Stimulated activated CD8-positive, alpha-beta memory T cell treated with anti-CD3 and anti-CD28 coated beads, Interleukin-4, amount 100 ng/mL, for 4 hours (primary cell): ENCODE measurements around the gene TOPBP1.
"Not testable (repeated sequence)": the region's sequence is repeated elsewhere in the genome, so short reads cannot be mapped to it uniquely, and the experiment has no call there.

Experiments
- DNase-seq, 2 donors: peaks; one replicate each; pipeline ENCODE4 v3.0.0-alpha.2; 2020; ENCODE audit warnings: low read depth in 2 of 2, low spot score in 1 of 2

The TOPBP1 gene

GRCh38 chr3:133661454-133662277 is at the start of gene TOPBP1:
TSS of gene TOPBP1 (minus strand) at chr3:133661941. CDS start at chr3:133661127, 814 bp downstream.
- peak; percentile 72 to 77 for DNase-seq

DNA sequence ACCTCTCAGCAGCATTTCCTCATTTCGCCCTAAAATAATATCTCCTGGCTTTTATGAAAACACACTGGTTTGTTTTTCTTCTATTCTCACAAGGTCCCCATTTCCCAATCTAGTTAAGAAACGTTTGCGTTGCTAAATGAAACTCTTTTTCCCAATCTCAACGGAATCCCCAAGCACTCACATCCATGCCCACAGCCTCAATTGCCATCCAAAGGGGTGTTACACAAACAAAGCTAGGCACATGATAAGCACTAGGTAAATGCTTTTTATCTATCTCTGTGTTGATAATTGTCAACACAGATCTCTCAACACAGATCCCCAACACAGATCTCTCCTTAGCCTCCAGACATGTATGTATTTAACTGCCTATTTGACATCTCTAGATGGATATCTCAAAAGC is 49.3 kb upstream of the TOPBP1 start:
- no peak for DNase-seq

DNA sequence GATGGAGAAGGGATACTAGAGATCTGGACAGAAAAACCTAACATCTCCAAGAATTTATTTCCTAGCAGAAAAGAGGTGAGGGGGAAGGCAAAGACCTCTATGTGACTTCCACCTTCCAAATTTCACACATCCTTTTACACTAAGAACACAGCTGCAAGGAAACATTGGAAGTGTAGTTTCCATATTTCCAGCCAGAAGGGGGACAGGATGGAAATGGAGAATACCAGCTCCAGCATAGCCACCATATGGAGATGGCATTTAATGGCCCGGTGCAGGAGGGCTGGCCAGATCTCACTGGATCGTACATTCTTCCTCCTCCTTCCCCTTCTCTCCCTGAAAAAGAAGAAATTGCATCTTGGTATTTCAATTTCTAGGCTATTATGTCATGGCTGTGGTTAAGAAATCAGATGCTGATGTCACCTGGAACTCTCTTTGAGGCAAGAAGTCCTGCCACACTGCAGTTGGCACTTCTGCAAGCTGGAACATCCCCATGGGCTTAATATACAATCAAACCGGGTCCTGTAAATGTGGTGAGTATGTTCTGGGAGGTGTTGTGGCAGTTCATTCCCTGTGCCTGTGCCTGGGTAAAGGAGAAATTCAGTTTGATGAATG is 47.5 kb upstream of the TOPBP1 start:
- no peak for DNase-seq

- DNase-seq, result no peak
Observed at GRCh38 chr3:133706033-133706432, 44.3 kb upstream of the TOPBP1 start.

- no peak for DNase-seq
Observed at GRCh38 chr3:133703915-133704314, 42.2 kb upstream of the TOPBP1 start.

DNA sequence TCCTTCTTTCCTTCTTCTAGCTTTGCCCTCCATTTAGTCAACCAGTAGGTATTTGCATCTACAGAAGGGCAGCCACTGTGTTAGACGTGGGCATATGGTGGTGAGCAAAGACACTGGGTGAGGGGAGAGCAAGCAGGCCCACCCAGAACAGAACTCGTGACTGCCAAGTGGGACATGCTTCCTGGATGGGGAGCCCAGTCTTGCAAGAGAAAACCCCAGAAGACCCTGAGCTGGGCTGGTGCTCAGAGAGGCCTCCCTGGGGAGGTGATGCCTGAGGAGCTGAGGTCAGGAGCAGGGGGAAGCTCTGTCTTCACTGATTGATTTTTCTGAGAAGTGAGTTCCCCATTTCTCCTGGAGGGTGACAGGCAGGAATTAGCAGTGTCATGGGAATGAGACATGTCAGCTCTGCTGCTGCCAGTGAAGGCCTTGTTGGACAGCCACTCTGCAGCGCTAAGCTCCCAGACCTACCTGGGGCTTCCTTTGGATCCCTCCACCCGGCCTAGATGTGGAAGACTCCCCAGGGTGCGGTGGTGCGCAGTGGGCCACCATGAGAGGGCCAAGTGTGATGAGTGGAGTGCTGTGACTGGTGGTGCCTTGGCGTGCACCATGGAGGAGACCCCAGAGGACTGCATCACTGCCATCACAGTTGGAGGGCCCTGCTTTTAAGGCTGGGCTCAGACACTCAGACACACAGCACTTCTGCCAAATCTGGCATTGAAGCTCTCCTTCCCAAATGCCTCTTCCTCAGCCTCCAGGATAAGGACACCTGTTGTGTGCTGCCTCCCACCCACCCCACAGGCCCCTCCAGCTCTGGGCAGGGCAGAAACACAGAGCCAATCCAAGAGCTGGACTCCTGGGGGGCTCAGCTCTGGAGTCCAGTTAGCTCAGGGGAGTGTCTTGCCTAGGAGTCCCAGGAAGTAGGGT is 40.0 kb upstream of the TOPBP1 start:
- no peak for DNase-seq

- DNase-seq, result no peak
Observed at GRCh38 chr3:133700351-133700750, 38.6 kb upstream of the TOPBP1 start.

DNA sequence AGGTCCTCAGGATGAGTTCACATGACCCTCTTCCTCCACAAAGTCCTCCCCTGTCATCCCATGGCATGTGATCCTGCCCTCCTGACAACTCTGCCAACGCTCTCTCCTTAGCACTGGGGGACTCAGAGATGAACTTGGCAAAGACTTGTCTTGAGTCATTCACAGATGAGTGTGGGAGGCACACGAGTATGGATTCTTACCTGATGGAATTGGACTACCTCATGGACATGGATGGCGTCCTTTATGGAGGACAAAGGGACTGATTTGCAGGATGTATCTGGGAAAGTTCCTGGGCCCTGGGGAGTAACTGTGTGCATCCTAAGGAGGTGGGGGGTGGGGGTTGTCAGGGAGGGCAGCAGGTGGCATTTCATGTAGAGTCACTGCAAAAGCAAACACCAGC is 38.2 kb upstream of the TOPBP1 start:
- no peak for DNase-seq

GRCh38 chr3:133699467-133699866 is 37.7 kb upstream of the TOPBP1 start:
- no peak for DNase-seq

GRCh38 chr3:133697960-133698359 is 36.2 kb upstream of the TOPBP1 start:
- no peak for DNase-seq

GRCh38 chr3:133695560-133696171 is 33.9 kb upstream of the TOPBP1 start:
- no peak for DNase-seq

GRCh38 chr3:133694288-133695268 is 32.8 kb upstream of the TOPBP1 start:
- DNase-seq, result no peak

DNA sequence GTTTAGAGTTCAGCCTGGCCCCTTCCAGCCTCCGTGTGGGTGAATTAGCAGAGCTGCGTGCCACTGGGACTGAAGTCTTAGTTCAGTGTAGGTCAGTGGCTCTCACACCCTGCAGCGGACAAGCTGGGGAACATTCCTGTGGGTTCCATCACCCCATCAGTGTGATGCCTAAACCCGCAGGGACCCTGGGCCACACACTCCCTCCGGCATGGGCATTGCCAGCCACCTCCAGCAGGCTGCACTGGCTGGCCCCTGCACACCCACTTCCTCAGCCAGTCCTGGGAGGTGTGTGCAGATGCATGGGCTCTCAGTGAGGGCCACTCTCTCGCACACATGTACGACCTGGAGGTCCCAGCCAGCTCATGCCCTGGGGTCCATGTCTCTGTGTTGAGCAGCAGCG is 32.1 kb upstream of the TOPBP1 start:
- DNase-seq, result no peak

GRCh38 chr3:133692759-133693158 is 31.0 kb upstream of the TOPBP1 start:
- no peak for DNase-seq

DNA sequence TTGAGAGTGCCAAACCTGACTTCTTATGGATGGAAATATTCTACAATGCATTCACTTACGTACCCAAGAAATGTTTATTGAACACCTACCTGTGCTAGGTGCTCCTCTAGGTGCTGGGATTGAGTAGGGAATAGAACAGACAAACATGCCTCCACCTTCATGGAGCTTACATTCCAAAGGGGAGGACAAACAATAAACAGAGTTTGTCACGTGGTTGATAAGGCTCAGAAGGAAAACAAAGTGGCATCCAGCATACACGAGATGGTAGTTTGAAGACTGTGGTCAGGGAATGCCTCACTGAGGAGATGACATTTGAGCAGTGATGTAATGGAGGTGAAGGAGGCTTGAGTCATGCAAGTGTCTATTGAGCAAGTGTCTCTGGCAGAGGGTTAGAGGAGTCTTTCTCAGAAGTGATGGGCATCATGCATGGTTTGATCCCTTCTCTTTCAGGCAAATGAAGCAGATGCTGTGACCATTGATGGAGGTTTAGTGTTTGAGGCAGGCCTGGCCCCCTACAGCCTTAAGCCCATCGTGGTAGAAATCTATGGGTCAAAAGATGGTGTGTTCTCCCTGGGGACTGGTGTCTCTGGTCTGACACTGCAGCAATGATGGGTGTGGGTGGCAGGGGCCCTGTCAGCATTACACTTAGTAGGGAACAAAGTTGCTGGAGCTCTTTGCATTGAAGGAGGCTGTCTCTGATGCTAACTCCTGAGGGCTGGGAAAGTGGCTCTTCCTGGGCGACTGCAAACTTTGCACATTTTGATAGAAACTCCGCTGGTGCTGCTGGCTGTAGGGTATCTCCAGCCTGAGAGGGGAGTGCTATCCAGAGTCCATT is 29.7 kb upstream of the TOPBP1 start:
- no peak for DNase-seq

DNA sequence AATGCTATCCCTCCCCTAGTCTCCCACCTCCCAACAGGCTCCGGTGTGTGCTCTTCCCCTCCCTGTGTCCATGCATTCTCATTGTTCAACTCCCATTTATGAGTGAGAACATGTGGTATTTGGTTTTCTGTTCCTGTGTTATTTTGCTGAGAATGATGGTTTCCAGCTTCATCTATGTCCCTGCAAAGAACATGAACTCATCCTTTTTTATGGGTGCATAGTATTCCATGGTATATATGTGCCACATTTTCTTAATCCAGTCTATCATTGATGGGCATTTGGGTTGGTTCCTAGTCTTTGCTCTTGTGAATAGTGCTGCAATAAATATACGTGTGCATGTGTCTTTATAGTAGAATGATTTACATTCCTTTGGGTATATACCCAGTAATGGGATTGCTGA is 16.3 kb upstream of the TOPBP1 start:
- DNase-seq, result not testable (repeated sequence)

DNA sequence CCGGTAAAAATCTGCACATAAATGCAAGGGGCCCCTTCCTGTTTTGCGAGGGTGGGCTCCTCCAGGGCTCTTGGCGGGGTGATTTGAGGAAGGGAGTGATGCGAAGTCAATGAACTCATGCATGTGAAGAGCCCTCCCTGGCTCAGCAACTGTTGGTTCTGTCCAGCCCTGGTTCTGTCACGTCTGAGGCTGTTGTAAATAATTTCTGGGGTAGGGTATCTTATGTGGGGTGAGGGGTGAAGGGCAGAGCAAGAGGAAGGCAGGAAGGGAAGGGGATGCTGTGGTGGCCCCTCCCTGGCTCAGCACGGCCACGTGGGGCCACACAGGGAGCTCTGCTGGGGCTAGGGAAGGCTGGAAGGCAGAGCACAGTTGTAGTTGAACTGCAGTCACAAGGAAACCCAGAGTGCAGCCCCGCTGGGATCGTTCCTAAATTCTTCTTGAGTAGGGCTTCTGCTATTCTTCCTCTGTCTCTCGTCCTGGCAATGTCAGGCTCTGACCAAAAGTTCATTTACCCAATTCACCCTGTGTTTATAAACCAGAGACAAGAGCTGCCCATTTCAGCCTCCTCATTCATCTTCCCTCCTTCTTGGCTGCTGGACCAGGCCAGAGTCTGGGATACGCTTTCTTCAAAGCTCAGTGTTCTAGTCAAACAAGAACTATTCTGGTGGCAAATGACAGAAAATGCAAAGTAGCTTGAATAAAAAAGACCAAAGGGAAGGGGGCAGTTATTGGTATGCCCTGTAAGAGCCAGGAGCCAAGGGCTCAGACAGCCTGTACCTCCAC is 14.8 kb upstream of the TOPBP1 start:
- DNase-seq, result no peak

DNA sequence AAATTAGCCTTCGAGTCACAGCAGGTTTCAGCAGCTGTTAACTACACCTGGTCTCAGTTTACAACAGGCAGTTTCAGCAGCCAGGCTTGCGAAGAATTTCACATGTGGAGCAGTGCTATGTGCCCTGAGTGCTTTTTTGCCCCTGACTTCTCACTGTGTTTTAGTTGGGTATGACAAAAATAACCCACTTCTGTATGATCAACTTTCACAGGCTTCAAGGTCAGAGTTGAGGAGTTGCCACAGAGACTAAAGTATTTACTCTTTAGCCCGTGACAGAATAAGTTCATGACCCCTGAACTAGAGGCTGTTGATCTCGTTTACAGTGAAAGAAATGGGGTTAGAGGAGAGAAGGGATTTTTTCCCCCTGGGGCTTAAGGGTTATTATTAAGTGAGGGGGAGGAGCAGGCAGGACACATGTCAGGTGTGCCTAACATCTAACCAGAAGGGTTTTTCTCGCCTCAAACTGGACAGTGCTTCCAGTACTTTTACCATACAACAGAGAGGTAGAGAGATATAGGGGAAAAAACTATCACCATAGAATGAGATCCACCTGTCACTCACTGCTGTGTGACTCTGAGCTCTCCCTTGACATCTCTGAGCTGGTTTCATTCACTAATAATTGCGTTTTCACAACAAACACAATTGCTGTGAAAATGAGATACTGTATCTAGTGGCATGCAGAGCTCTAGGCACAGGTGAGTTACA is 14.0 kb upstream of the TOPBP1 start:
- no peak for DNase-seq
